HG03460 (cell line): Measurements from ENCODE around the gene PDK2.

Source experiments
- ATAC-seq: cut with Tn5 transposase; IDR thresholded peaks from one replicate; pipeline ENCODE4 v1.9.1; 2021; ENCODE audit not compliant: unreplicated experiment

Gene PDK2

DNA sequence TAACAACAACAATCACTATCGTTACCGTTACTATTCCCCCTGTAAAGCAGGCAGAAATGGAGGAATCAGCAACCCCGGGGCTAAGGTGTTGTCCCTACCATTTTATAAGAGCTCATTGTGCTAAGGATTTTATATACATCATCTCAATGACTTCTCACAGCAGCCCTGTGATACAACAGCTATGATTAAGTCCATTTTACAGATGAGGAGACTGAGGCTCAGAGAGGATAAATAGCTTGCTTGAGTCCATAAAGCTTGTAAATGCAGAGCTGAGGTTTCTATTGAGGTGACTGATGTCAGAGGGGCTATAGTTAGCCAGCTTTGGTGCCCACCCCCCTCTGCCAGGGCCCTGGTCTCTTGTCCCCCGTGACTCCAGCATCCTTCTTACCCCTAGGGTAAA lies 16.7 kb upstream of the PDK2 start:
- ATAC-seq: no peak

DNA sequence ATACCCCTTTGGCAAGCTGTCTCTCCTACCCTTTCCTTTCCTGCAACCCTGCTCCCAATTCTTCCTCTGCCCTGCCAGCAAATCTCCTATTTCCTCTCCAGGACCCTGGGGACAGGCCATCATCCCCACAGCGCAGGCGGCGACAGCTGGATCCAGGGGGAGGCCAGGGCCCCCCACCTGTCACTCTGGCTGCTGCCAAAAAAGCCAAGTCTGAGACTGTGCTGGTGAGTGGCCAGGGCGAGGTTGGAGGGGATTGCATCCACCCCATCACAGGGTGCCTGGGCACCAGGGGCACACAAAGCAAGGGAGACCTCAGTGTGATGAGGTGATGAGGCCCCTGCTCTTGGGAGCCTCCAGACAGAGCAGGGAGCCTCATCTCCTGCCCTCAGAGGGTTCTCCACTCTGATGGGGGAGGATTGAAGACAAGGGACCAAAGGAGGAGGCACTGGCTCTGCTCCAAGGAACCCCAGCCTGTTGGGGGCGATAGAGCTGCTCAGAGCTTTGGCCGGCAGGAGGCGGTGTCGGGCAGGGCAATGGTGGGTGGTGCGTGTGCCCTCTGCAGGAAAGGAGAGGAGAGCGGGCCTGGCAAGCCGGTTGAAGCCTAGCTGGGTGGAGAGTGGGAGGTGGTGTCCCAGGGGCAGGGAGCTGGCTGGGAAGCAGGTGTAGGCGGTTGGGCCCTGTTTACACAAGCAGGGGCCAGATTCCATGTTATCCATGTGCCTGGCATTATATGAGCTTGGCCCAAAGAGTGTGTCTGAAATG lies 15.6 kb upstream of the PDK2 start:
- no peak for ATAC-seq

DNA sequence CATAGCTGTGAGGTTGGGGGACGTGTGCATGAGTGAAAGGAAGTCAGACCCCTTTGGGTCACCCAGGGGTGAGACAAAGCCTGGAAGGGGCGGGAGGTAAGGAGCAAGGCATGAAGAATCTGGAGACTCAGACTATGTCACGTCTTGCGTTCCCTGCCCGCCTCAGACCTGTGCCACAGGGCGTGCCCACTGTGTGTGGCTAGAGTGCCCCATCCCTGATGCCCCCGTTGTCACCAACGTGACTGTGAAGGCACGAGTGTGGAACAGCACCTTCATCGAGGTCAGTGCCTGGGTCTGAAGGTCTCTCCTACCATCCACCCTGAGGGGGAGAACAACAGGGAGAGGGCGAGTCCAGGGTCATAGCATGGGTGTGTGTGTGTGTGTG lies 15.1 kb upstream of the PDK2 start:
- no peak for ATAC-seq

DNA sequence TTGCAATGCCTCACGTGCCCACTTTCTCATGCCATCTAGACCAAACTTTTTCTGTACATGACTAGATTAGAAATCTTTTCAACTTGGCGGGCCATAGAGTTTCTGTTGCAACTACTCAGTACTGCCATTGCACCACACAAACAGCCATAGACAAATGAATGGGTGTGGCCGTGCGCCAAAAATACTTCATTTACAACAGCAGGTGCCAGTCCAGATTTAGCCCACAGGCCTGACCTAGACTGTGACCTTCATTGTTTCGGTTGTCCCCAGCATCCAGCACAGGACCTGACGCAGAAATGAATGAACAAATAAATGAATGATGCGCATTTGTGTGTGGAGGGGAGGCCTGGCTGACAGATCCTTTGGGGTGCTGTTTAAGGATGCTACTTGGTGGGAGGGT lies 14.3 kb upstream of the PDK2 start:
- ATAC-seq: no peak

DNA sequence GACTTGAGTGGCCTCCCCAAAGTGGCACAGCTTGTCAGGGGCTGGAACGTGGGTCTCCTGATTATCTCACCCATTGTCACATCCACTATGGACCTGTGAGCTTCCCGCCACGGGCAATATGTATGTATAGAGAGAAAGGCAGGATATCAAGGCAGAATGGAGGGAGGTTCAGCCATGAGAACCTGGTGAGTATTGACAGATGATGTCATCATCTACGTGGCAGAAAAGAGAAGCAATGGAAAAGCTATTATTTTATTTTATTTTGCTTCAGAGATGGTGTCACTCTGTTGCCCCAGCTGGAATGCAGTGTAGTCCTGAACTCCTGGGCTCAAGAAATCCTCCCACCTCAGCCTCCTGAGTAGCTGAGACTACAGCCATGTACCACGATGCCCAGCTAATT lies 13.4 kb upstream of the PDK2 start:
- no peak for ATAC-seq

DNA sequence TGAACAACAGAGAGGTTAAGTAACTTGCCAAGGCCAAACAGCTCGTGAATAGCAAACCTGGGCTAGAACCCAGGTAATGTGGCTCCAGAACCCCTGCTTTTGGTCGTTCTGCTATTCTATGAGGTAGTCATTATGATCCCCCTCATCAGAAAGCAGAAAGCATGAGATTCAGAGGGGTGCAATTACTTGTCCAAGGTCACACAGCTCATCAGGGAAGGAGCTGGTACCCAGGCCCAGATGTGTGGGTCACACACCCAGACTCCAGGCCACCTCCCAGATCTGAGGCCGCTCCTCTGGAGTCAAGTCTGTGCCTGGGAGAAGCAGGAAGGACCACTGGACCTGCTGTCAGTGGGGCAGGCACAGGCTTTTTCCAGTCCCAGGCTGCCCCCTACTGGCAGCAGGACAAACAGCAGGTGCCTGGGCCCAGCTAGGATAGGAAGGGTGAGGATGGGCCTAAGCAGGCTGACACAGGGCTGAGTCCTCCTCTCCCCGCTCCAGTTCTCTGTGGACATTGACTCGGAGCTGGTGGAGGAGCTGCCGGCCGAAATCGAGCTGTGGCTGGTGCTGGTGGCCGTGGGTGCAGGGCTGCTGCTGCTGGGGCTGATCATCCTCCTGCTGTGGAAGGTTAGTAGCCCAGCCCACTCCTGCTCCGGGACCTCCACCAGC lies 7.8 kb upstream of the PDK2 start:
- no peak for ATAC-seq

DNA sequence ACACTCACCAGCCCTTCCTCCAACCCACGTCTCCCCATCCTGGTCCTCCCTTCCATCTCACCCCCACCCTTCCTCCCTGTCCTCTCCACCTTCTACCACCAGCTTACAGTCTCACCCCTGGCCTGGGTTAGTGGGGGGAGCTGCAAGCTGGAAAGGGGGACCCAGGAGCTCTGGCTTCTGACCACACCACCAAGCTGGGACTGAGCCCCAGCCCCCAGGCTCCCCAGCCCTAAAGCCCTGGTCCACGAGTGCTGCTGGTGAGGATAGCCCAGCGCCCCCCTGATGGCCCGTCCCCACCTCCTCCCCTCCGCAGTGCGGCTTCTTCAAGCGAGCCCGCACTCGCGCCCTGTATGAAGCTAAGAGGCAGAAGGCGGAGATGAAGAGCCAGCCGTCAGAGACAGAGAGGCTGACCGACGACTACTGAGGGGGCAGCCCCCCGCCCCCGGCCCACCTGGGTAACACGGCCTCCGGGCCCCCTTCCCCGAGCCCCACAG lies 7.2 kb upstream of the PDK2 start:
- ATAC-seq: no peak

DNA sequence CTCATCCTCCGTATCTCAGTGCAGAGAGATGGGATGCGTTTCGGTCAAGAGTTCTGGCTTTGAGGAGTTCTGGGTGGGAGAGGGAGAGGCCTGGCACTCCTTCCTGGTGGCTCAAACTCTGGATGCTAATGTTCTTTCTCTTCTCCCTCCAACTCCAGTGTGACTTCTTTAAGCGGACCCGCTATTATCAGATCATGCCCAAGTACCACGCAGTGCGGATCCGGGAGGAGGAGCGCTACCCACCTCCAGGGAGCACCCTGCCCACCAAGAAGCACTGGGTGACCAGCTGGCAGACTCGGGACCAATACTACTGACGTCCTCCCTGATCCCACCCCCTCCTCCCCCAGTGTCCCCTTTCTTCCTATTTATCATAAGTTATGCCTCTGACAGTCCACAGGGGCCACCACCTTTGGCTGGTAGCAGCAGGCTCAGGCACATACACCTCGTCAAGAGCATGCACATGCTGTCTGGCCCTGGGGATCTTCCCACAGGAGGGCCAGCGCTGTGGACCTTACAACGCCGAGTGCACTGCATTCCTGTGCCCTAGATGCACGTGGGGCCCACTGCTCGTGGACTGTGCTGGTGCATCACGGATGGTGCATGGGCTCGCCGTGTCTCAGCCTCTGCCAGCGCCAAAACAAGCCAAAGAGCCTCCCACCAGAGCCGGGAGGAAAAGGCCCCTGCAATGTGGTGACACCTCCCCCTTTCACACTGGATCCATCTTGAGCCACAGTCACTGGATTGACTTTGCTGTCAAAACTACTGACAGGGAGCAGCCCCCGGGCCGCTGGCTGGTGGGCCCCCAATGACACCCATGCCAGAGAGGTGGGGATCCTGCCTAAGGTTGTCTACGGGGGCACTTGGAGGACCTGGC lies 6.0 kb upstream of the PDK2 start:
- no peak for ATAC-seq

DNA sequence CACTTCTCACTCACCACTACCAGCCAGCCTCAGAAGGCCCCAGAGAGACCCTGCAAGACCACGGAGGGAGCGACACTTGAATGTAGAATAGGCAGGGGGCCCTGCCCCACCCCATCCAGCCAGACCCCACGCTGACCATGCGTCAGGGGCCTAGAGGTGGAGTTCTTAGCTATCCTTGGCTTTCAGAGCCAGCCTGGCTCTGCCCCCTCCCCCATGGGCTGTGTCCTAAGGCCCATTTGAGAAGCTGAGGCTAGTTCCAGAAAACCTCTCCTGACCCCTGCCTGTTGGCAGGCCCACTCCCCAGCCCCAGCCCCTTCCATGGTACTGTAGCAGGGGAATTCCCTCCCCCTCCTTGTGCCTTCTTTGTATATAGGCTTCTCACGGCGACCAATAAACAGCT lies 5.1 kb upstream of the PDK2 start:
- no peak for ATAC-seq

DNA sequence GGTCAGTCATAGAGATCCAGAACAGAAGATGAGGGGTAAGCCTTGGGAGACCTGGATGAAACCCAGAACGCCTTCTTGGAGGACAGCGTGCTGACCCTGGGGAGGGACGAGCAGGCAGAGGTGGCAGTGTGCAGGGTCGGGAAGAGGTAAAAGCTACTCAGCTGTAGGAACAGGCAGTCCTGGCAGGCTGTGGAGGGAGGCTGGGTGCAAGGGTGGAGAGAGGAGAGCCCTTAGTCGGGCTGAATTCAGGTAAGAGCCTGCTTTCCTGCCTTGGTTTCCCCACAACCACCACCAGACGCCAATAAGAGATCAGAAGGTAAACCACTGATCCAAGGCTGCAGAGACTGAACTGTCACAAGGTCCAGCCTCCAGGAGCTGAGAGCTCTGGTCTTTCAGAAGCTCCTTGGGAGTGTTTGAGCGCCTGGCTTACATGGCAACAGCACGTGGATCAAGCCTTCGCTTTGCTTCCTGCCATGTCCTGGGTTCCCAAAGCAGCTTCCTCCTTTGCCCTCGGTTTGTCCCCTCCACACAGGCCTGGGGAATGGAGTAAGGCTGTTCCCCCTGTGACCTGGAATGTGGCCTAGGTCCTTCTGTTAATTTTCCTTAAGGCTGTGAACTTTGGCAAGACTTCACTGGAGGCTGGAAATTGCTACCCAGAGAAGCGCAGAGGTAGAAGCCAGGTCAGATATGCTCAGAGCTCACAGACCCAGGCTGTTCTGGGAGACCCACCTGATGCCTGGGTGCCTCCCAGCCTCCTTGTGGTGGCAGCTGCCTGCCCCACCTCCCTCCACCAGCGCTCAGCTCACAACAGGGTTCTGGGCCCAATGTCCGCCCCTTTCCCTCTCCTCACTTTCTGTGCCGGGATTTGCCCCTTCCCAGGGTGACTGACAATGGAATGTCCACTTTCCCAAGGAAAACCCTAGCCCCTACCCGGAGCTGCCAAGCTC lies 3.9 kb upstream of the PDK2 start:
- no peak for ATAC-seq

DNA sequence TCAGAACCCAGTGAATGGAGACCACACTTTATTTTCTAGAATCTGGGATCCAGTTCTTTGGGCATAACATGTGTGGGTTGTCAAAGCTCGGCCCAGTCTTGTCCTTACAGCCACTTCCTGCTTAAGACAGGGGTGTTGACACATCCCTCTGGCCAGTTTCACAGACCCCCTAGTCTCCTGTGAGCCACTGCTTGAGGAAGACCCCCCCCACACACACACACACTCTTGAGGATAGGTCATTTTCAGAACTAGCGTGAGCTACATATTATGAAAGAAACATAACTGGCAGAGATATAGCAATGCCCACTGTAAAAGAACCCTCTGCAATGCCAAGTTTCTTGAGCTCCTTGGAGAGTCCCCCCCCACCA lies 3.2 kb upstream of the PDK2 start:
- ATAC-seq: no peak

DNA sequence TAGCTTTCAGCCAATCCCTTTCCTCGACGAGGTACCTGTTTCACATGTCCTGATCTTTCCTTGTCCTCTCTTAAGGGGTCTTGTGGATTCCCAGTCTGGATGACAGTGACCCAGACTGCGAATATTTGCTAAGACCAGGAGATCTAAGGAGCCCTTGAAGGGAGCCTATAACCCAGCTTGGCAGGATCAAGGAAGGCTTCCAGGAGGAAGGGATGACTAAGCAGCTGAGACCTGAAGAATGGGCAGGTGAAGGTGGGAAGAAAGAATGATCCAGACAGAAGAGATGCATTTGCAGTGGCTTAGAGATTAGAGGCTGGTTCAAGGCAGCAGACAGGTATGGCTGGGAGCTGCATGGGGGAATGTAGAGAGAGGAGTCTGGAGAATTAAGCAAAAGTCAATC lies 1.9 kb upstream of the PDK2 start:
- ATAC-seq: no peak

DNA sequence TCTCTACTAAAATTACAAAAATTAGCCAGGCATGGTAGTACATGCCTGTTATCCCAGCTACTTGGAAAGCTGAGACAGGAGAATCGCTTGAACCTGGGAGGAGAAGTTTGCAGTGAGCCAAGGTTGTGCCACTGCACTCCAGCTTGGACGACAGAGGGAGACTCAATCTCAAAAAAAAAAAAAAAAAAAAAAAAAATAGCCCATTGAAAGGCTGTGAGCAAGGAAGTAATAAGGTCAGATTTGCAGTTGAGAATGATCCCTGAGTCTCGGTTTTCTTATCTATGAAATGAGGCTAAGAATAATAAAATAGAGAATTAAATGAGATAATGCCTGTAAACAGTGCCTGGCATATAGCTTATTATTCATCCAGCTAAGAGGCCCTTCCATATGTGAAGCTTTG lies 1.3 kb upstream of the PDK2 start:
- ATAC-seq: no peak

DNA sequence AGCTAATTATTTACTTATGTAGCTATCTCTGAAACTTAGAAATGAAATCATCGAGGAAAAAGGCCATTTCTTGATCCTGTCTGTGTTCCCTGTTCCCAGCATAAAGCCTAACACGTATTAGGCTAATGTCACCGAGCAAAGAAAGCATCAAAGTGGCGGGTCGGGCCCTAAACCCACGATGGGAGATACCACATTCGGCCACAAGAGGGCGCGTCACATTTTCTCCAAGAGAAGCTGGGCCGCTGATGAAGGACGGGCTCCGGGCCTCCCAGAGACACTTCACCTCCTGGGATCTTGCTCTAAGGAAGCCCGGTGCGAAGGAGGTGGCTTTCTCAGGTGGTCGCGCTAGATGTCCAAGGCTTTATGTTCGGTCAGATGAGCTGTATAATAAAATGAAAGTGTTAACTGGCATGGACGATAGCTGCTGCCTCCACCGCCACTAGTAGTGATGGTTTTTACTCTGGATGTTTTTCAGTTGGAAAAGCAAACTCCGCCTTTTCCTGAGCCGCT lies 853 bp upstream of the PDK2 start:
- no peak for ATAC-seq

DNA sequence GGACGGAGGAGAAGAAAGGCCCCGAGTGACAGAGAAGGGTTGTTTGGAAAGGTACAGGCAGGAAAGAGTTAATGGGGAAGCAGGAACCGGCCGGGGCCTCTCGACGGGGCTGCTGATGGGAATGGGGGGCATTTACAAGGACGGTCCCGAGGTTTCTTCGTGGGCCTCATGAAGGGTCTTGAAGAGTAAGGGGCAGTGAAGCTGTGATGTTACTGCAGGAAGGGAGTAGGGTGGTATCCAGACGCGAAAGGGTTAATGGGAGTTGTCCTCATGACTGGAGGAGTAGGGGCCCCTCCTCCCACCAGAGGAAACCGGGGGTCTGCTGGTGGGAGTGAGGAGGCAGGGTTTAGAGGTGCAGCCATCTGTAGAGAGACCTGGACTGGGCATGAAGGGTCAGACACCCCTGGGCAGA lies 481 bp downstream of the PDK2 start:
- no peak for ATAC-seq

DNA sequence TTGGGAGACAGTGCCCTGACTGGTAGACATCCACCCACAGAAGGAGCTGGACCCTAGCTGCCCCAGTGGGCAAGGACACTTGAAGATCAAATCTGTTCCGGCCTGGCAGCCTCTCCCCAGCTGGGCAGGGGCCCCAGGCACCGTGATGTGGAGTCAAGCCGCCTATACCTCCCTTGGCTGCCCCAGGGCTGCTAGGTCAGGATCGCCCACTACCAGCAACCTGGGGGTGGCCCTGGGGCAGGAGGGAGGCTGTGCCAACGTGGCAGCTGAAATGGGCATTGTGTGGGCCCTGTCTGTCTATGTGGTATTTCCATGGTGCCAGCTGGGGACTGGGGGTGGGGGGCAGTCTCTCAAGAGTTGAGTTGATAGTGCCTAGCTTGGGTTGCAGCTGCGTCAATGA lies 941 bp downstream of the PDK2 start:
- no peak for ATAC-seq

DNA sequence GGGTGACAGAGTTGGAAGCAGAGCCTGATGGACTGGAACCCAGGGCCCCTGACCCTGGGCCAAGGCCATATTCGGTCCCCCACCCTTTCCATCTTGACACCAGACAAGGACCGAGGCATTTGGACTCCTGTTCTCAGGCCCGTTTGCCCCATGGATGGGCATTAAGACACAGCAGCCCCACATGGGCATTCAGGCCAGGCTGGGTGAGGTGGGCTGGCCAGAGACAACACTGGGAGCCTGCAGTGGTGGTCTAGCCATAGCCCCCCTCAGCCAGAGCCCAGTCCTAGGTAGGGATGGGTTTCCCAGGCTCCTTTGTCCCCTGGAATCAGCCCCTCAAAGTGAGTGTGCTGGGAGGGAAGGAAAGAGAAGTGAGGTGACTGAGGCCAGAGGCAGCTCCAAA lies 1.6 kb downstream of the PDK2 start:
- no peak for ATAC-seq

DNA sequence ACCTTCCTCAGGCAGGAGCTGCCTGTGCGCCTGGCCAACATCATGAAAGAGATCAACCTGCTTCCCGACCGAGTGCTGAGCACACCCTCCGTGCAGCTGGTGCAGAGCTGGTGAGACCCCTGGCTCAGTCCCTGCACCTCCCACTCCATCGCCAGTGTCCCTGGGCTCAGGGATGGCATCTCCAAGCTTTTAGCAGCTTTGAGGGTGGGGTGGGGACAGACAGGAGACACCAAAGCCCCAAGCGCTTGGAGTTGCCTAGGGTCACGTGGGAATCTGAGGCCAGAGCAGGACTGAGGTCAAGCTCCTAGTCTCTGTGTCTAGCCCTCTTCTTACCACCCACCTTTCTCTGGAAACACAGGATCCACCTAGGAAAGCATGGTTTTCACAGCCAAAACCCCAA lies 2.3 kb downstream of the PDK2 start:
- ATAC-seq: no peak

DNA sequence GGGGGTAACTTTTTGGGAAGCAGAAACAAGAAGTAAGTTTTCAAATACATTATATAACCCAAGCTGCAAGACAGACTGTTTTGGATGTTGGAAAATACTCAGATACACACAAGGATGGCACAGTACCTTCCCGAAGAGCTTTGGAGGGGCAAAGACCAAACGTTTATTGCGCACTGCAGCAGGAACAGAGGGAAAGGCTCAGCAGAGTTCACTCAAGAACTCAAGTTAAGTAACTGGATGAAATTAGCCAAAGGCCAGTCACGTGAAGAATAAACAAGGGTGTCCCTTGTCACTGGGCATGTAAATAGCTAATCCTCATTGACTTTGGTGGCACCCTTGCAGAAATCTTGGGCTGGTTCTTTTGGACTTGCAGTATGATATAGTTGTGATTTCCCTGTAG lies 2.8 kb downstream of the PDK2 start:
- ATAC-seq: no peak

DNA sequence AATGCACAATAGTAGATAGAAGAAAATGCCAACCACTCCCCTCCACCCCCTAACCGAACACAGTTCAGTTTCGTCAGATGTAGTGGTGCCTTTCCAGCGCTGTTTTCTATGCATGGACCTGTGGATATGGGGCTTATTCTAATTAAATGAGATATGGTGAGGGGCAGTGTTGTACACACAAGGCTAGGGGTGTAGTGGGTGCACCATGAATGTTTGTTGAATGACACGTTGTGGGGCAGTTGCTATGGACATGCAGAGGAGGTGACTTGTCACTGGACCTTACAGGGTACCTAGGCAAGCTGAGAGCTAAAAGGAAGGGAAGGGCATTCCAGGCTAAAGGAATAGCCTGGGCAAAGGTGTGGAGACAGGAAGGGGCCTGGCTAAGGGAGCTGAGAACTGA lies 3.4 kb downstream of the PDK2 start:
- no peak for ATAC-seq

DNA sequence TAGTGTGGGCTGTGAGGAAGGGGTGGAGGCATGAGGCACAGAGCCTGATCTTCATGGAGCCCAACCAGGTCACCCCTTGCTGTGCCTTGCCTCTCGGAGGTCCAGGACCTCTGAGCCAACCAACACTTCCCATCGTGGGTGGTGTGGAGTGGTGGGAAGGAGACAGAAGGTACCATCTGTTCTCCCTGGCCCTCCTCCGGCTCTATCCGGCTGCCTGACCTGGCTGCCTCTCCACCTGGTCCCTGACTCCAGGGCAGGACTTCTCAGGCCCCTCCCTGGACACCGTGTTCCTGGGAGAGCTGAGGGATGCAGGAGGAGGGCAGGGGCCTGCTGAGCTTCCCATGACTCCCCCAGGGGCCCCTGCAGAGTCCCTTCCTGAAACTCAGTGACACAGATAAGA lies 3.9 kb downstream of the PDK2 start:
- ATAC-seq: no peak
